Neural progenitor cell (in vitro differentiated cells): ENCODE data around the gene AHSG. TPM values are rescaled to one million over a fixed set of nuclear protein-coding genes. Genes with fewer than 3 reads are reported as not detected.

ENCODE experiments used
- DNase-seq: peaks from one replicate; pipeline ENCODE4 v3.0.0-alpha.2; 2016; ENCODE audit warnings: low spot score
- H2AFZ ChIP-seq: fragments of 200-600 bp; sonication (generic); replicated peaks from 2 replicates; pipeline ENCODE4 v1.6.1; 2016; ENCODE audit warnings: antibody characterized with exemption
- H3F3A ChIP-seq: fragments of 200-600 bp; sonication (generic); 2 replicates; pipeline ENCODE4 v1.6.1; 2016; ENCODE audit warnings: antibody characterized with exemption, low read depth
- H3K27ac ChIP-seq: fragments of 200-600 bp; sonication (generic); 2 replicates; pipeline ENCODE4 v1.5.1; 2016; ENCODE audit warnings: mild to moderate bottlenecking
- H3K27me3 ChIP-seq: fragments of 200-600 bp; sonication (generic); 2 replicates; pipeline ENCODE4 v1.6.1; 2016; ENCODE audit warnings: mild to moderate bottlenecking, moderate library complexity
- H3K36me3 ChIP-seq: fragments of 200-600 bp; sonication (generic); 2 replicates; pipeline ENCODE4 v1.5.1; 2016
- H3K4me1 ChIP-seq: fragments of 200-600 bp; sonication (generic); 2 replicates; pipeline ENCODE4 v1.6.1; 2016; ENCODE audit warnings: mixed run types
- H3K4me2 ChIP-seq: fragments of 200-600 bp; sonication (generic); 2 replicates; pipeline ENCODE4 v1.6.1; 2016
- H3K4me3 ChIP-seq: fragments of 200-600 bp; sonication (generic); 2 replicates; pipeline ENCODE4 v1.5.1; 2016
- H3K79me2 ChIP-seq: fragments of 200-600 bp; sonication (generic); 2 replicates; pipeline ENCODE4 v1.6.1; 2016; ENCODE audit warnings: low read depth
- H3K9ac ChIP-seq: fragments of 200-600 bp; sonication (generic); 2 replicates; pipeline ENCODE4 v1.6.1; 2016
- H3K9me3 ChIP-seq: fragments of 200-600 bp; sonication (generic); 2 replicates; pipeline ENCODE4 v1.5.1; 2016; ENCODE audit warnings: low read depth
- H4K20me1 ChIP-seq: fragments of 200-600 bp; sonication (generic); 2 replicates; pipeline ENCODE4 v1.6.1; 2016; ENCODE audit warnings: low read depth
- H3K27ac Mint-ChIP-seq: 3 replicates; pipeline ENCODE4 v1.8.0; 2021; ENCODE audit warnings: mixed read lengths
- H3K27me3 Mint-ChIP-seq: 2 replicates; pipeline ENCODE4 v1.8.0; 2022; ENCODE audit warnings: low read depth, mild to moderate bottlenecking, inconsistent platforms, moderate library complexity, mixed read lengths; ENCODE audit not compliant: insufficient read depth
- H3K36me3 Mint-ChIP-seq: 3 replicates; pipeline ENCODE4 v1.8.0; 2021; ENCODE audit warnings: mixed read lengths
- H3K4me1 Mint-ChIP-seq: 3 replicates; pipeline ENCODE4 v1.8.0; 2021; ENCODE audit warnings: mixed read lengths
- H3K4me3 Mint-ChIP-seq: 3 replicates; pipeline ENCODE4 v1.8.0; 2021; ENCODE audit warnings: mild to moderate bottlenecking, moderate library complexity, mixed read lengths
- H3K9me3 Mint-ChIP-seq: 3 replicates; pipeline ENCODE4 v1.8.0; 2020; ENCODE audit warnings: mixed read lengths
- CTCF ChIP-seq: fragments of 200-600 bp; sonication (generic); IDR thresholded peaks from 2 replicates; pipeline ENCODE4 v1.5.1; 2017; ENCODE audit warnings: antibody characterized with exemption, mild to moderate bottlenecking
- EZH2 ChIP-seq: fragments of 200-600 bp; sonication (generic); IDR thresholded peaks from 2 replicates; pipeline ENCODE4 v1.6.1; 2017; ENCODE audit warnings: antibody characterized with exemption, mild to moderate bottlenecking, moderate library complexity
- EZH2phosphoT487 ChIP-seq: fragments of 200-600 bp; sonication (generic); IDR thresholded peaks from 2 replicates; pipeline ENCODE4 v1.6.1; 2017; ENCODE audit warnings: antibody characterized with exemption
- small RNA-seq: library from RNA; depleted of rRNA; stranded (forward); fragments of <200 nt; gene quantifications from one replicate; pipeline ENCODE3, GENCODE V24; 2015
- total RNA-seq: library from RNA; depleted of rRNA; stranded (reverse); fragments of >200 nt; gene quantifications from 2 replicates; pipeline ENCODE4 v1.2.3, GENCODE V29; 2015; ENCODE audit warnings: low replicate concordance

AHSG gene
- total RNA-seq, 1 donor from 2014 or later: not detected

- no peak overlapping the region for H3K4me2 ChIP-seq
- H3K9ac ChIP-seq: no peak overlapping the region
- Mint-ChIP-seq H3K4me3 (no peak overlapping the region), H3K27me3 (peaks cover 4% of the 10 kb centered on the region), H3K9me3 (no peaks in the 10 kb centered on the region), H3K36me3 (no peaks in the 10 kb centered on the region), H3K4me1 (no peaks in the 10 kb centered on the region), H3K27ac (no peak overlapping the region)
- H3K27ac ChIP-seq: no peak overlapping the region
- TF ChIP-seq EZH2 (no peak), CTCF (no peak), EZH2phosphoT487 (no peak)
- H3K4me1 ChIP-seq: no peaks in the 10 kb centered on the region
- H3K36me3 ChIP-seq: no peaks in the 10 kb centered on the region
- no peak overlapping the region for H2AFZ ChIP-seq
- H4K20me1 ChIP-seq: no peaks in the 10 kb centered on the region
- H3K9me3 ChIP-seq: no peaks in the 10 kb centered on the region
- no peaks in the 10 kb centered on the region for H3K79me2 ChIP-seq
- H3F3A ChIP-seq: no peaks in the 10 kb centered on the region
- DNase-seq: no peak
- H3K4me3 ChIP-seq: no peak overlapping the region
- peaks cover 38% of the 10 kb centered on the region for H3K27me3 ChIP-seq
These were observed 57.3 kb downstream of the AHSG start for GRCh38 chr3:186670155-186670554.

Small RNAs within 50 kb of the gene (small RNA-seq; reads per million reads assigned to genes)
- gene RF00017: not detected

Other genes with a start within 250 kb of the AHSG start
- gene CRYGS, start 68.7 kb upstream of the AHSG start, total RNA-seq: 1.1 and 1.4 TPM in 2 replicates
- 16.8 and 21.1 TPM in 2 replicates for gene TBCCD1, start 45.7 kb upstream of the AHSG start, total RNA-seq
- 52.7 and 73.0 TPM in 2 replicates for gene DNAJB11, start 42.3 kb upstream of the AHSG start, total RNA-seq
- not detected in 2 replicates for gene FETUB, start 27.3 kb downstream of the AHSG start, total RNA-seq
- gene HRG, start 53.0 kb downstream of the AHSG start, total RNA-seq: not detected in 2 replicates
- not detected in 2 replicates for gene KNG1, start 104.3 kb downstream of the AHSG start, total RNA-seq
- 841 and 1,764 TPM in 2 replicates for gene EIF4A2, start 170.5 kb downstream of the AHSG start, total RNA-seq
- 127 and 187 TPM in 2 replicates for gene RFC4, start 193.4 kb downstream of the AHSG start, total RNA-seq
- not detected in 2 replicates for gene ADIPOQ, start 229.7 kb downstream of the AHSG start, total RNA-seq